HepG2 (cell line): ENCODE results near the gene FKBP1A. TPM values are rescaled to one million over a fixed set of nuclear protein-coding genes. Genes with fewer than 3 reads are reported as not detected.

Experiments used
- KLF12 ChIP-seq: sonication (generic); formaldehyde crosslinking; IDR thresholded peaks from 2 replicates; pipeline ENCODE4 v1.4.0; 2020; ENCODE audit warnings: missing genetic modification reagents, borderline replicate concordance
- POGZ ChIP-seq: sonication (generic); formaldehyde crosslinking; IDR thresholded peaks from 2 replicates; pipeline ENCODE4 v1.4.0; 2020; ENCODE audit warnings: mild to moderate bottlenecking, missing genetic modification reagents
- RAD51 ChIP-seq: fragments of 450-650 bp; IDR thresholded peaks from 2 replicates; pipeline ENCODE4 v1.6.1; 2016; ENCODE audit warnings: borderline replicate concordance
- SPEN ChIP-seq: sonication (generic); formaldehyde crosslinking; IDR thresholded peaks from 2 replicates; pipeline ENCODE4 v1.5.1; 2020; ENCODE audit warnings: low read depth, mild to moderate bottlenecking, missing genetic modification reagents
- TARDBP ChIP-seq: sonication (generic); formaldehyde crosslinking; IDR thresholded peaks from 2 replicates; pipeline ENCODE4 v1.8.0; 2022; ENCODE audit warnings: mild to moderate bottlenecking, missing genetic modification reagents
- ZNF10 ChIP-seq: sonication (generic); formaldehyde crosslinking; IDR thresholded peaks from 2 replicates; pipeline ENCODE4 v1.4.0; 2020; ENCODE audit warnings: mild to moderate bottlenecking, low read depth, missing genetic modification reagents, borderline replicate concordance
- ZNF563 ChIP-seq: sonication (generic); formaldehyde crosslinking; IDR thresholded peaks from 2 replicates; pipeline ENCODE4 v1.8.0; 2022; ENCODE audit warnings: mild to moderate bottlenecking, moderate library complexity, missing genetic modification reagents
- ZSCAN9 ChIP-seq: IDR thresholded peaks from 2 replicates; pipeline ENCODE4 v1.6.1; 2016; ENCODE audit warnings: borderline replicate concordance
- polyA plus RNA-seq, 8 experiments: library from polyadenylated mRNA; depleted of rRNA in 3 of 8; stranded (reverse) in 7 of 8; unstranded in 1 of 8; fragments of >200 nt; fragmentation: Illumina TruSeq in 4 of 8; extraction: Trizol in 4 of 8; gene quantifications; 2 replicates each; pipeline versions ENCODE4 v1.2.1 to v1.2.3, GENCODE V29; 2011 to 2016; ENCODE audit warnings: low read depth in 4 of 8, missing spikeins in 1 of 8, mixed read lengths in 1 of 8; ENCODE audit not compliant: insufficient read depth in 1 of 8
- total RNA-seq, 5 experiments: library from RNA; depleted of rRNA; stranded (reverse); fragments of >200 nt; fragmentation: Illumina TruSeq; extraction: Trizol; gene quantifications; 2 replicates each; pipeline ENCODE4 v1.2.3, GENCODE V29; 2016; ENCODE audit warnings: low read depth in 1 of 5
- TF ChIP-seq, protein P1 (sequence below): sonication (generic); formaldehyde crosslinking; IDR thresholded peaks from 2 replicates; pipeline ENCODE4 v1.4.0; 2020; ENCODE audit warnings: missing genetic modification reagents
- TF ChIP-seq, protein P2 (sequence below): sonication (generic); formaldehyde crosslinking; IDR thresholded peaks from 2 replicates; pipeline ENCODE4 v1.8.0; 2022; ENCODE audit warnings: mild to moderate bottlenecking, missing genetic modification reagents
- TF ChIP-seq, protein P3 (sequence below): sonication (generic); formaldehyde crosslinking; IDR thresholded peaks from 2 replicates; pipeline ENCODE4 v1.5.1; 2020; ENCODE audit warnings: missing genetic modification reagents, mild to moderate bottlenecking, borderline replicate concordance
- TF ChIP-seq, protein P4 (sequence below): sonication (generic); formaldehyde crosslinking; IDR thresholded peaks from 2 replicates; pipeline ENCODE4 v1.5.0; 2020; ENCODE audit warnings: missing genetic modification reagents
- TF ChIP-seq, protein P5 (sequence below): sonication (generic); formaldehyde crosslinking; IDR thresholded peaks from 2 replicates; pipeline ENCODE4 v1.5.0; 2020; ENCODE audit warnings: missing genetic modification reagents
- TF ChIP-seq, protein P6 (sequence below): sonication (generic); formaldehyde crosslinking; IDR thresholded peaks from 2 replicates; pipeline ENCODE4 v1.4.0; 2020; ENCODE audit warnings: missing genetic modification reagents
- TF ChIP-seq, protein P7 (sequence below): sonication (generic); formaldehyde crosslinking; IDR thresholded peaks from 2 replicates; pipeline ENCODE4 v1.5.1; 2020; ENCODE audit warnings: mild to moderate bottlenecking, missing genetic modification reagents, moderate library complexity

Gene FKBP1A
- total and polyA plus RNA-seq, 2 of the 13 experiments (the other 11 are each of a cell fraction or from before 2014, with no cell fraction given), result 119 to 468 TPM

DNA sequence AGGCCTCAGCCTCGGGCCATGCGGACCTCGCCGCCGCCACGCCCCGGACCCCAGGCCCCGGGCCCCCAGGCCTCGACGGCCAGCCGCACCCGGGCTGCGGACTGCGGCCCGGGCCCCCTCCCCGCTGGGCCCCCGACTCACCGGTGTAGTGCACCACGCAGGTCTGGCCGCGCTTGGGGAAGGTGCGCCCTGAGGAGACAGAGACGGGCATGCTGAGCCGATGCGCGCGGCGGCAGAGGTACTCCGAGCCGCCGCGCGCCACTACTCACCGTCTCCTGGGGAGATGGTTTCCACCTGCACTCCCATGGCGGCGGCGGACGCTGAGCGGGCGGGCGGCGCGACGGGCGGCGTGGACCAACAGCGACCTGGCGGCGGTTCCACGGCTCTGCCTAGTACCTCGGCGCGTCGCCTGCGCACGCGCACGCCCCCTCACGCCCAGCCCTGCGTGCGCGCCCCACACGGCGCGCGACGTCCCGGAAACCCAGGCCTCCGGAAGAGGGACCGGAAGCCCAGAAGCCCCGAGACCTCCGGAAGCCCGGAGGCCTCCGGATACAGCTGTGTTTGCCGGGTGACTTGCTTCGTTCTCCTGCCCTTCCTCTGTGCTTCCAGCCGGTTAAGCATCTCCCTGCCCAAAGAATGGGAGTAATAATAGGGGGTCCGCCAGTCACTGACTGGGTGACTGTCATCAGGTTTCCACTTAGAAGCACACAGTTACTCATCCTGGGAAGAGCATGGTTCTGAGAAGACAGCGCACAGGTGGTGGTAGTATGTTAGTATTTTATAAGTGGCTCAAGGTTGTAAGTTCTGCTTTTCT, at the start of gene FKBP1A (continued):
- TF ChIP-seq, protein P1, sequence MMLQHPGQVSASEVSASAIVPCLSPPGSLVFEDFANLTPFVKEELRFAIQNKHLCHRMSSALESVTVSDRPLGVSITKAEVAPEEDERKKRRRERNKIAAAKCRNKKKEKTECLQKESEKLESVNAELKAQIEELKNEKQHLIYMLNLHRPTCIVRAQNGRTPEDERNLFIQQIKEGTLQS, result no peak; the same call in 1 of the 2 replicates
- peak; percentile 86 for TF ChIP-seq ZNF563 (CRISPR knock-in tag)
- TF ChIP-seq, protein P2, sequence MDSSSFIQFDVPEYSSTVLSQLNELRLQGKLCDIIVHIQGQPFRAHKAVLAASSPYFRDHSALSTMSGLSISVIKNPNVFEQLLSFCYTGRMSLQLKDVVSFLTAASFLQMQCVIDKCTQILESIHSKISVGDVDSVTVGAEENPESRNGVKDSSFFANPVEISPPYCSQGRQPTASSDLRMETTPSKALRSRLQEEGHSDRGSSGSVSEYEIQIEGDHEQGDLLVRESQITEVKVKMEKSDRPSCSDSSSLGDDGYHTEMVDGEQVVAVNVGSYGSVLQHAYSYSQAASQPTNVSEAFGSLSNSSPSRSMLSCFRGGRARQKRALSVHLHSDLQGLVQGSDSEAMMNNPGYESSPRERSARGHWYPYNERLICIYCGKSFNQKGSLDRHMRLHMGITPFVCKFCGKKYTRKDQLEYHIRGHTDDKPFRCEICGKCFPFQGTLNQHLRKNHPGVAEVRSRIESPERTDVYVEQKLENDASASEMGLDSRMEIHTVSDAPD, result no peak
- TF ChIP-seq, protein P3, sequence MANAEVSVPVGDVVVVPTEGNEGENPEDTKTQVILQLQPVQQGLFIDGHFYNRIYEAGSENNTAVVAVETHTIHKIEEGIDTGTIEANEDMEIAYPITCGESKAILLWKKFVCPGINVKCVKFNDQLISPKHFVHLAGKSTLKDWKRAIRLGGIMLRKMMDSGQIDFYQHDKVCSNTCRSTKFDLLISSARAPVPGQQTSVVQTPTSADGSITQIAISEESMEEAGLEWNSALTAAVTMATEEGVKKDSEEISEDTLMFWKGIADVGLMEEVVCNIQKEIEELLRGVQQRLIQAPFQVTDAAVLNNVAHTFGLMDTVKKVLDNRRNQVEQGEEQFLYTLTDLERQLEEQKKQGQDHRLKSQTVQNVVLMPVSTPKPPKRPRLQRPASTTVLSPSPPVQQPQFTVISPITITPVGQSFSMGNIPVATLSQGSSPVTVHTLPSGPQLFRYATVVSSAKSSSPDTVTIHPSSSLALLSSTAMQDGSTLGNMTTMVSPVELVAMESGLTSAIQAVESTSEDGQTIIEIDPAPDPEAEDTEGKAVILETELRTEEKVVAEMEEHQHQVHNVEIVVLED (CRISPR knock-in tag), result peak; percentile 99
- TF ChIP-seq, protein P4, sequence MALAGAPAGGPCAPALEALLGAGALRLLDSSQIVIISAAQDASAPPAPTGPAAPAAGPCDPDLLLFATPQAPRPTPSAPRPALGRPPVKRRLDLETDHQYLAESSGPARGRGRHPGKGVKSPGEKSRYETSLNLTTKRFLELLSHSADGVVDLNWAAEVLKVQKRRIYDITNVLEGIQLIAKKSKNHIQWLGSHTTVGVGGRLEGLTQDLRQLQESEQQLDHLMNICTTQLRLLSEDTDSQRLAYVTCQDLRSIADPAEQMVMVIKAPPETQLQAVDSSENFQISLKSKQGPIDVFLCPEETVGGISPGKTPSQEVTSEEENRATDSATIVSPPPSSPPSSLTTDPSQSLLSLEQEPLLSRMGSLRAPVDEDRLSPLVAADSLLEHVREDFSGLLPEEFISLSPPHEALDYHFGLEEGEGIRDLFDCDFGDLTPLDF, result no peak
- TF ChIP-seq, protein P5, sequence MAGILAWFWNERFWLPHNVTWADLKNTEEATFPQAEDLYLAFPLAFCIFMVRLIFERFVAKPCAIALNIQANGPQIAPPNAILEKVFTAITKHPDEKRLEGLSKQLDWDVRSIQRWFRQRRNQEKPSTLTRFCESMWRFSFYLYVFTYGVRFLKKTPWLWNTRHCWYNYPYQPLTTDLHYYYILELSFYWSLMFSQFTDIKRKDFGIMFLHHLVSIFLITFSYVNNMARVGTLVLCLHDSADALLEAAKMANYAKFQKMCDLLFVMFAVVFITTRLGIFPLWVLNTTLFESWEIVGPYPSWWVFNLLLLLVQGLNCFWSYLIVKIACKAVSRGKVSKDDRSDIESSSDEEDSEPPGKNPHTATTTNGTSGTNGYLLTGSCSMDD (CRISPR knock-in tag), result no peak
- peak; percentile 97 for TF ChIP-seq SPEN
- TF ChIP-seq KLF12, result 0 out of 2 replicates have a peak, but pooled peaks have one; percentile 67
- TF ChIP-seq ZNF10 (CRISPR knock-in tag), result no peak
- no peak for TF ChIP-seq RAD51
- no peak; the same call in 1 of the 2 replicates for TF ChIP-seq TARDBP
- TF ChIP-seq, protein P6, sequence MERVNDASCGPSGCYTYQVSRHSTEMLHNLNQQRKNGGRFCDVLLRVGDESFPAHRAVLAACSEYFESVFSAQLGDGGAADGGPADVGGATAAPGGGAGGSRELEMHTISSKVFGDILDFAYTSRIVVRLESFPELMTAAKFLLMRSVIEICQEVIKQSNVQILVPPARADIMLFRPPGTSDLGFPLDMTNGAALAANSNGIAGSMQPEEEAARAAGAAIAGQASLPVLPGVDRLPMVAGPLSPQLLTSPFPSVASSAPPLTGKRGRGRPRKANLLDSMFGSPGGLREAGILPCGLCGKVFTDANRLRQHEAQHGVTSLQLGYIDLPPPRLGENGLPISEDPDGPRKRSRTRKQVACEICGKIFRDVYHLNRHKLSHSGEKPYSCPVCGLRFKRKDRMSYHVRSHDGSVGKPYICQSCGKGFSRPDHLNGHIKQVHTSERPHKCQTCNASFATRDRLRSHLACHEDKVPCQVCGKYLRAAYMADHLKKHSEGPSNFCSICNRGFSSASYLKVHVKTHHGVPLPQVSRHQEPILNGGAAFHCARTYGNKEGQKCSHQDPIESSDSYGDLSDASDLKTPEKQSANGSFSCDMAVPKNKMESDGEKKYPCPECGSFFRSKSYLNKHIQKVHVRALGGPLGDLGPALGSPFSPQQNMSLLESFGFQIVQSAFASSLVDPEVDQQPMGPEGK (CRISPR knock-in tag), result peak; percentile 48; the same call in 1 of the 2 replicates
- TF ChIP-seq ZSCAN9, result peak; percentile 66; the same call in 1 of the 2 replicates
- TF ChIP-seq POGZ (CRISPR knock-in tag), result peak; percentile 80
- TF ChIP-seq, protein P7, sequence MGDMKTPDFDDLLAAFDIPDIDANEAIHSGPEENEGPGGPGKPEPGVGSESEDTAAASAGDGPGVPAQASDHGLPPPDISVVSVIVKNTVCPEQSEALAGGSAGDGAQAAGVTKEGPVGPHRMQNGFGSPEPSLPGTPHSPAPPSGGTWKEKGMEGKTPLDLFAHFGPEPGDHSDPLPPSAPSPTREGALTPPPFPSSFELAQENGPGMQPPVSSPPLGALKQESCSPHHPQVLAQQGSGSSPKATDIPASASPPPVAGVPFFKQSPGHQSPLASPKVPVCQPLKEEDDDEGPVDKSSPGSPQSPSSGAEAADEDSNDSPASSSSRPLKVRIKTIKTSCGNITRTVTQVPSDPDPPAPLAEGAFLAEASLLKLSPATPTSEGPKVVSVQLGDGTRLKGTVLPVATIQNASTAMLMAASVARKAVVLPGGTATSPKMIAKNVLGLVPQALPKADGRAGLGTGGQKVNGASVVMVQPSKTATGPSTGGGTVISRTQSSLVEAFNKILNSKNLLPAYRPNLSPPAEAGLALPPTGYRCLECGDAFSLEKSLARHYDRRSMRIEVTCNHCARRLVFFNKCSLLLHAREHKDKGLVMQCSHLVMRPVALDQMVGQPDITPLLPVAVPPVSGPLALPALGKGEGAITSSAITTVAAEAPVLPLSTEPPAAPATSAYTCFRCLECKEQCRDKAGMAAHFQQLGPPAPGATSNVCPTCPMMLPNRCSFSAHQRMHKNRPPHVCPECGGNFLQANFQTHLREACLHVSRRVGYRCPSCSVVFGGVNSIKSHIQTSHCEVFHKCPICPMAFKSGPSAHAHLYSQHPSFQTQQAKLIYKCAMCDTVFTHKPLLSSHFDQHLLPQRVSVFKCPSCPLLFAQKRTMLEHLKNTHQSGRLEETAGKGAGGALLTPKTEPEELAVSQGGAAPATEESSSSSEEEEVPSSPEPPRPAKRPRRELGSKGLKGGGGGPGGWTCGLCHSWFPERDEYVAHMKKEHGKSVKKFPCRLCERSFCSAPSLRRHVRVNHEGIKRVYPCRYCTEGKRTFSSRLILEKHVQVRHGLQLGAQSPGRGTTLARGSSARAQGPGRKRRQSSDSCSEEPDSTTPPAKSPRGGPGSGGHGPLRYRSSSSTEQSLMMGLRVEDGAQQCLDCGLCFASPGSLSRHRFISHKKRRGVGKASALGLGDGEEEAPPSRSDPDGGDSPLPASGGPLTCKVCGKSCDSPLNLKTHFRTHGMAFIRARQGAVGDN (CRISPR knock-in tag), result peak; percentile 94
